ENCODE measurements around the gene XRCC3.

- TF ChIP-seq POLR2A (IDR thresholded peaks at IDR 0.05) = no peak
- no peak for TF ChIP-seq CTCF (IDR thresholded peaks at IDR 0.05)
Measured at GRCh38 chr14:103702497-103703432, 12.5 kb downstream of the XRCC3 start.

Measured in vagina (tissue), 2 donors.